Calu3 (cell line): ENCODE results near the gene CYP24A1. TPM values are rescaled to one million over a fixed set of nuclear protein-coding genes. Genes with fewer than 3 reads are reported as not detected.

Experiments used
- BruUV-seq: library from RNA; stranded (reverse); fragments of 400-500 nt; replicated peaks from 2 replicates; lab custom pipeline; 2021; lab: Mats Ljungman, UMichigan
- CTCF ChIA-PET: fragments of 300-600 bp; sonication (Branson Sonifier 250); formaldehyde crosslinking; loops from one replicate; lab custom pipeline; 2022; ENCODE audit warnings: antibody characterized with exemption; lab: Charles Lee
- DNase-seq: peaks from one replicate; pipeline ENCODE4 v3.0.0; 2022
- H3K27ac Mint-ChIP-seq: one replicate; pipeline ENCODE4 v1.8.0; 2022; ENCODE audit warnings: mixed read lengths; ENCODE audit not compliant: unreplicated experiment
- H3K27me3 Mint-ChIP-seq: one replicate; pipeline ENCODE4 v1.8.0; 2022; ENCODE audit warnings: mixed read lengths; ENCODE audit not compliant: unreplicated experiment
- H3K36me3 Mint-ChIP-seq: one replicate; pipeline ENCODE4 v1.8.0; 2022; ENCODE audit warnings: mild to moderate bottlenecking, moderate library complexity, mixed read lengths; ENCODE audit not compliant: insufficient read depth, unreplicated experiment
- H3K4me1 Mint-ChIP-seq: one replicate; pipeline ENCODE4 v1.8.0; 2022; ENCODE audit warnings: mild to moderate bottlenecking, low read depth, mixed read lengths; ENCODE audit not compliant: unreplicated experiment
- H3K4me3 Mint-ChIP-seq: one replicate; pipeline ENCODE4 v1.8.0; 2022; ENCODE audit warnings: mild to moderate bottlenecking, low read depth, moderate library complexity, mixed read lengths; ENCODE audit not compliant: unreplicated experiment
- H3K9me3 Mint-ChIP-seq: one replicate; pipeline ENCODE4 v1.8.0; 2022; ENCODE audit warnings: low read depth, mixed read lengths; ENCODE audit not compliant: unreplicated experiment
- CTCF ChIP-seq: fragments of 200-600 bp; IDR thresholded peaks from one replicate; pipeline ENCODE4 v1.8.0; 2022; ENCODE audit warnings: antibody characterized with exemption; ENCODE audit not compliant: unreplicated experiment
- intact Hi-C: fragments of 100-400 bp; cut with micrococcal nuclease; formaldehyde crosslinking; loops from one replicate; pipeline ENCODE4 v1.10.0; 2022; ENCODE audit not compliant: unreplicated experiment
- total RNA-seq: library from RNA; stranded (reverse); gene quantifications from 2 replicates; pipeline ENCODE4 v1.2.3, GENCODE V29; 2022

Gene CYP24A1
- total RNA-seq, 1 experiment from 2014 or later = 665 TPM

- H3K27me3 Mint-ChIP-seq = no peaks in the 10 kb centered on the region
- no peak overlapping the region for H3K27ac Mint-ChIP-seq
- no peak for TF ChIP-seq CTCF
- intact Hi-C loops = no loop called here
- BruUV-seq = no TSS peak
- DNase-seq = no peak
- H3K4me1 Mint-ChIP-seq = peaks cover 31% of the 10 kb centered on the region
- H3K36me3 Mint-ChIP-seq = peaks cover 14% of the 10 kb centered on the region
- no peak overlapping the region for H3K4me3 Mint-ChIP-seq
- CTCF ChIA-PET = no interaction called here
- no peaks in the 10 kb centered on the region for H3K9me3 Mint-ChIP-seq
Measured at GRCh38 chr20:54203281-54203680, 29.5 kb upstream of the CYP24A1 start.

GRCh38 chr20:54201268-54201846 is 27.6 kb upstream of the CYP24A1 start:
- no TSS peak for BruUV-seq
- H3K9me3 Mint-ChIP-seq = no peaks in the 10 kb centered on the region
- no peak for DNase-seq
- H3K27ac Mint-ChIP-seq = peak overlapping the region; percentile 67
- no peak overlapping the region for H3K4me3 Mint-ChIP-seq
- no peaks in the 10 kb centered on the region for H3K27me3 Mint-ChIP-seq
- peaks cover 6% of the 10 kb centered on the region for H3K36me3 Mint-ChIP-seq
- intact Hi-C loops = no loop called here
- peak; percentile 20 for TF ChIP-seq CTCF
- CTCF ChIA-PET = interaction anchor here (1.0 to 4.0 kb wide), 7 partner anchors 66 to 445 kb away, joined by 3 to 36 read pairs (median 4); no protein-coding TSS in a partner anchor
- peaks cover 51% of the 10 kb centered on the region for H3K4me1 Mint-ChIP-seq

GRCh38 chr20:54200487-54201267 is 26.9 kb upstream of the CYP24A1 start:
- intact Hi-C loops = no loop called here
- no peak overlapping the region for H3K4me3 Mint-ChIP-seq
- no TSS peak for BruUV-seq
- H3K36me3 Mint-ChIP-seq = peaks cover 6% of the 10 kb centered on the region
- H3K4me1 Mint-ChIP-seq = peaks cover 58% of the 10 kb centered on the region
- peak overlapping the region; percentile 67 for H3K27ac Mint-ChIP-seq
- CTCF ChIA-PET = interaction anchor here (0.6 to 4.0 kb wide), 9 partner anchors 67 to 445 kb away, joined by 3 to 36 read pairs (median 4); no protein-coding TSS in a partner anchor
- DNase-seq = peak; percentile 68
- TF ChIP-seq CTCF = no peak
- no peaks in the 10 kb centered on the region for H3K27me3 Mint-ChIP-seq
- H3K9me3 Mint-ChIP-seq = no peaks in the 10 kb centered on the region

GRCh38 chr20:54199721-54200176 is 26.0 kb upstream of the CYP24A1 start:
- intact Hi-C loops = loop anchor here (2.0 kb wide), 2 partner anchors 67 to 257 kb away; no protein-coding TSS in a partner anchor
- no TSS peak for BruUV-seq
- TF ChIP-seq CTCF = peak; percentile 93
- no peak overlapping the region for H3K4me3 Mint-ChIP-seq
- H3K9me3 Mint-ChIP-seq = no peaks in the 10 kb centered on the region
- peaks cover 67% of the 10 kb centered on the region for H3K4me1 Mint-ChIP-seq
- CTCF ChIA-PET = interaction anchor here (0.7 to 4.0 kb wide), 4 partner anchors 8 to 446 kb away, joined by 3 to 36 read pairs (median 6); partner anchors contain the start of gene PFDN4
- DNase-seq = peak; percentile 92
- H3K27ac Mint-ChIP-seq = no peak overlapping the region
- H3K36me3 Mint-ChIP-seq = peaks cover 6% of the 10 kb centered on the region
- H3K27me3 Mint-ChIP-seq = no peaks in the 10 kb centered on the region
